ENCODE data around the gene TOR1AIP2.

DNA sequence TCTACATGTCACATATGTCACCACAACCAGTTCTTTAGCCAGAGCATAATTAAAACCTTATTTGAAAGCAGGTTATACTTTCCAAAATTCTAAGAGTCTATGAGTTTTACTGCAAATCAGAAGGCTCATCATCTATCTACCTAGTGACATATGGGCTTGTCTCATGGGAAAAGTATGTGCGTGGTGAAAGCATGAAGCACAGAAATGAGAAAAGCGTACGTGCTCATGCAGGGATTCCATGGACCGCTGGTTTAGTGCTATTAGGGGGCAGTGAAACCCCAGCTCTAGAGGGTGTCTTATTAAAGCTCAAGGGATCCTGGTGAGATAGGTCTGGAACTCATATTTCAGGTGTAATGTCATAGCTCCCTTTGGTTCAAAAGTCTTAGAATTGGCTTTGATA lies 84.3 kb downstream of the TOR1AIP2 start:
- TF ChIP-seq CTCF (IDR thresholded peaks at IDR 0.05; ENCODE audit: low read depth, low read length) = no peak
- no peak for TF ChIP-seq EZH2phosphoT487 (IDR thresholded peaks at IDR 0.05; ENCODE audit: low read depth)
